GM19397 (cell line): ENCODE data around the gene DNASE1L3.
"Not testable (repeated sequence)": the region's sequence is repeated elsewhere in the genome, so short reads cannot be mapped to it uniquely, and the experiment has no call there.

Experiments
- ATAC-seq: cut with Tn5 transposase; IDR thresholded peaks from one replicate; pipeline ENCODE4 v1.9.1; 2021; ENCODE audit warnings: mild to moderate bottlenecking, moderate library complexity; ENCODE audit not compliant: unreplicated experiment

Gene DNASE1L3

GRCh38 chr3:58202917-58203360 lies 7.8 kb downstream of the DNASE1L3 start:
- ATAC-seq: peak; percentile 61

DNA sequence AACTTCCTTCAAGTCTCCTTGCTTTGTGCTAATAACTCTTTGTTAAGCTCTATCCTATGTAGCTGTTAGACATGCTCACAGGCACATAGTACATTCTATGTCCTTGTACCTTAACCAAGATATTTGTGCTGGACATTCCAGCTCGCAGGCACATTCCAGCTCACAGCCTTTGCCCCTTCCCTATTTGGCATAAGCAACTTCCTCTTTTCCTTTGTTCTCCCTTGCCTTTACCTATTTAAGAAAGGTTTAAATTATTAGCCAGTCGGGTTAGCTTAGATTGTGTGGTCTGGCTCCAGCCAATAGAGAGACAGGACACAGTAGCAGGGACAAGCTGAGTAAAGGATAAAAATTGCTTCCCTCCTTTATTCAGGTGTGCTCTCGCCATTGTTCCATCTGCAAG lies 9.3 kb downstream of the DNASE1L3 start:
- not testable (repeated sequence) for ATAC-seq

DNA sequence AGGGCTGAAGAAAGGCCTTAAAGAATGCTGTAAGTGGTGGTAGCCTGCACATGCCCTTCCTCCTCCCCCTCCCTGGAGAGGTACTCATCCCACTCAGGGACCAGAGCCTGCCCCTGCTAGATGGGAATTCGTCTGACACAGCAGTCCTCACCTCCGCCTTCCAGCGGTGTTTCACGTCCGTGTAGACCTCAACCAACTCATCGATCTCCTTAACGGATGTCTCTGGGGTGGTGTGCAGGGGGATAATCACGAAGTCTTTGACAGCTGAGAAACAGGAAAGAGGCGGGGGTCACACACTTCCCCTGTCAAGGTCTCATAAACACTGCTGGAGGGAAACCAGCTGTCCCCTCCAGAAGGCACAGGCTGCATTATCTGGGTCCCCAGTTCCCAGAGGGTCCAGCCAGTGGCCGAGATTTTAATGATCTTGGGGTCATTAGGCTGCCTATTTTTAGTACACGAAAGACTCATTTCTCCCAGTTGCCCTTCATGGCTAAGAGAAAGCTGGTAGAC lies 9.9 kb downstream of the DNASE1L3 start:
- no peak for ATAC-seq

DNA sequence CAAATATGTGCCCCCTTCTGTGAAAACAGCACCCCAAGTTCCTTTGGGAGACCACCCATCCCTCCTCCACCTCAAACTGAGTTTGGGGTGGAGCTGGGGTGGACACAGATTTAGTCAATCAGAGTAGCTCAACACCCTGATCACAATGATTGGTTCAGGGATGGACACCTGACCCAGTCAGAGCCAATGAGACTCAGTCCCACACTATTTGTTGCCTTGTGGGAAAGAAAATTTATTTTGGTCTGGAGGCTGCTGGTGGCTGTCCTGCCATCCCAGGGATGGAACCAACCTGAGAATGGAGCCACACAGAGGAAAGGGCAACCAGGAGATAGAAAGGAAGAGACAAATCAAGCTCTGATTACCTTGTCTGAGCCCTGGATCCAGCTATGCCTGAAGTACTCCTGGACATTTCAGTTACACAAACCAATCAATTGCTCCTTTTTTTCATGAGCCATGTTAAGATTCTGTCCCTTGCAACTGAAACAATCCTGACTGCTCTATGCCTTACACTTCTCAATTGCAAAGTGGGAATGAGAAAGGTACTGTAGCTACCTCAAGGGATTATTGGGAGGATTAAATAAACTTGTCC lies 10.6 kb downstream of the DNASE1L3 start:
- ATAC-seq: no peak

GRCh38 chr3:58198804-58199203 lies 12.0 kb downstream of the DNASE1L3 start:
- ATAC-seq: no peak

GRCh38 chr3:58198362-58198761 lies 12.4 kb downstream of the DNASE1L3 start:
- ATAC-seq: no peak

GRCh38 chr3:58197588-58197987 lies 13.2 kb downstream of the DNASE1L3 start:
- no peak for ATAC-seq

DNA sequence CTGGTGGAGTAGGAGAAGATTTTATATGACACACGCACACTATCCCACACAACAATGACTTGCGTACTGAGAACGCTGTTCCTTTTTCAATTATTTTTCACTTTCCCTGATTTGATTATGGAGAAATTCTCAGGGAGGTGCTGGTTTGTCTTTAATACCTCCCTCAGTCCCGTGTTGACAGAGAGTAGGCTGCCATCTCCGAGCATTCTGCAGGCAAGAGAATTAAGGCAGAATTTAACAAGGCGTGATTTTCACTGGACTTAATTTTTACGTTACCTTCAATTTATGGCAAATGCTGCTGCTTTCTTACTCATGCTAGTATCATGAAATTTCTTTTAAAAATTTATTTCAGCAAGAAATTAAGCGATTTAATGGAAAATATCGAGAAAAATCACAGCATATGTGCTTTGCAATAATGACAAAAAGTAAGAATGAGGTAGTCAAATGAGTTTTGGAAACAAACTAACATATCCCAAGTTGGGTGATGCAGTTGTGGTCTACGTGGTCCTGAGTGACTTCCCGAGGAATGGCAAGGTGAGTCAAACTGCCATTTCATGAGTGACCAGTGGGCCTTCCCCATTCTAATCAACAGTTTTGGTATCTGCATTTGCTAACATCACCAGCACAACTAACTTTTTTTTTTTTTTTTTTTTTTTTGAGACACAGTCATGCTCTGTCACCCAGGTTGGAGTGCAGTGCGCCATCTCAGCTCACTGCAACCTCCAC lies 16.9 kb downstream of the DNASE1L3 start:
- ATAC-seq: no peak

GRCh38 chr3:58192069-58192468 lies 18.7 kb downstream of the DNASE1L3 start:
- ATAC-seq: no peak

DNA sequence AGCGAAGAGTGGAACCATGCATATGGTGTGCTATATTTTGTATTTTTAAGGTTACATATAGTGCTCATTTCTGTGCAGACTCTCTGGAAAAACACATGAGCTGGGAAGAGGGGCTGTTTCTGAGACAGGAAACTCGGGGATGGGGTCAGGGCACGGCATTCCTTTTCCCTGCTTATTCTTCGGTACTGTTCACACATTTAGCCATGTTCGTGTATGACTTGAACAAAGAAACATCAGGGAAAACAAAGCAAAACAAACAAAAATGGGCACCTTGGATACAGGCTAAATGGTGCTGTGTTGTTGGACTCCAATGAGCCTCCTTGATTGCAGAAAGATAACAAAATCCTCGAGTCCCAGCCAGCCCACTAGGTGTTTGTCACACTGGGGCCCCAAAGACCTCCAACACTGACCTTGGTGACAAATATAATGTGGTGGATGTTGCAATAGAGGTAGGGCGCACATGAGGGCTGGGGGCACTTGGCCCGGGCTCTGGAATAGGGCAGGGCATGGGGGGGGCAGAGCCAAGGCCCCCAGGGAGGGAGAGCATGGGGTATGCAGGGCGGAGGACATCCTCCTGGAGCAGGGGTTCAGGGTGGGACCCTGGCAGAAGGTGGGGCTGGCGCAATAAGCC lies 19.3 kb downstream of the DNASE1L3 start:
- no peak for ATAC-seq

DNA sequence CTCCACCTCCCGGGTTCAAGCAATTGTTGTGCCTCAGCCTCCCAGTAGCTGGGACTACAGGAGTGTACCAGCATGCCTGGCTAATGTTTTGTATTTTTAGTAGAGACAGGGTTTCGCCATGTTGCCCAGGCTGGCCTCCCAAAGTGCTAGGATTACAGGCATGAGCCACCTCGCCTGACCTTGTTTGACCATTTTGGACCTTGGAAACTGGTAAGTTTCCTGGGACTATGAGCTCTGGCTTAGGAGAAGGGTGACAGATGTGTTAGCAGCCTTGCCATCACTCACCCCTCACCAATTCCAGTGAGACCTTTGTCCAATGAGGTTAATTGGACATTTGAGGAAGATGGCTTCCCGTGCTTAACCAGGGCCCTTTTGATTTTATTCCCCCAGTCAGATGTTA lies 19.9 kb downstream of the DNASE1L3 start:
- ATAC-seq: no peak

DNA sequence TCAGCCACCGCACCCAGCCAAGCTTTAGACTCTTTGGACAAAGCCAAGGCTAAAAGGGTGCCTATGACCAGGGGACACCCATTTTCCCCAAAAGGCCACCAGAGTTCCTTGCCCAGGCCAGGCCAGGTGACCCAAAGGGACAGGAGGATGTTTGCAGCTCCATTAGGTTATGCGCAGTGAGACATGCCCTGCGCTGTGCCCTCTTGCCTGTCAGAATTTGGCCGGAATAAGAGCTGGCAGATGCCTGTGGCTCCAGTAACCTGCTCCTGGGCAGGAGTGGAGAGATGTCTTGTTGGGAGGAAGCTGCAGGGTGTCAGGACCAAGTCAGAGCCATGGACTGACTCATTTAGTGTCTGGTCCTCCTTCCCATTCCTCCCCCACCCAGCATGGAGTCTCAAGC lies 20.5 kb downstream of the DNASE1L3 start:
- no peak for ATAC-seq

DNA sequence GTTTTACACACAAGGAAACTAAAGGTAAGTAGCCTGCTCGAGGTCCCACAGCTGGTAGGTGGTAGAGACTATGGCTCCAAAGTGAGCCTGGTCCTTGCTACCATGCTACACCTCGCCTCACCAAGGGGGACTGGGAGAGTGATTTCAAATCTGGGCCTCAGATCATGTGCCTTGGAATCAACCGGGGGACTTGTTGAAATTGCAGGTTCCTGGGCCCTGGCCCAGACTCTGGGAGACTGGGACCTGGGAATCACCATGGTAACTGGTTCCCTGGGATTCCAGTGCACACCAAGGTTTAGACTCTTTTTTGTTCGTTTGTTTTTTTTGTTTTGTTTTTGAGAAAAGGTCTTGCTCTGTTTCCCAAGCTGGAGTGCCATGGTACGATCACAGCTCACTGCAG lies 21.1 kb downstream of the DNASE1L3 start:
- ATAC-seq: no peak

DNA sequence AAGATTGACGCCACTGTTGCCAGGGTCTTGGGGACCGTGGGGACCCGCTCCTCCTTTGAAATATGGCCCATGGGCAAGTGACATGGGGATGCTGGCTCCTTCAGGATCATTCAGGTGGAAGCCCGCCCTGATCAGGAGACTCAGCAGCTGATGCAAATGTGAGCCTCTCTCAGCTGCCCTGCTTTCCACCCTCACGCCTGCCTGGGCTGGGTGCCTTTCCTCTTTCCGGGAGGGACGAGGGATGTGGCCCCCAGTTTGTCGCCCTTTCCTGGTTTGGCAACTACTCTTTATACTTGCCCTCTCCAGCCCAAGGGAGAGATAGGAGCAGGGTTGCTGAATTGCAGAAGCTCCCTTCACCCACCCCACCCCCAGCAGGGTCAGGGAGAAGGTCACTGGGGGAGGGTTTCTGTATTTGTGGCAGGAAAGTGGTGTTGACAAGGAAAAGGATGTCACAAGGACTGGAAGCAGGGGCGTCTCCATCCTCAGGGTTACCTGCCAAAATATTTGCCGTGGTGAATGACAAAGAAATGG lies 21.8 kb downstream of the DNASE1L3 start:
- ATAC-seq: no peak

- ATAC-seq: no peak
These were observed 22.6 kb downstream of the DNASE1L3 start for GRCh38 chr3:58188173-58188564.

DNA sequence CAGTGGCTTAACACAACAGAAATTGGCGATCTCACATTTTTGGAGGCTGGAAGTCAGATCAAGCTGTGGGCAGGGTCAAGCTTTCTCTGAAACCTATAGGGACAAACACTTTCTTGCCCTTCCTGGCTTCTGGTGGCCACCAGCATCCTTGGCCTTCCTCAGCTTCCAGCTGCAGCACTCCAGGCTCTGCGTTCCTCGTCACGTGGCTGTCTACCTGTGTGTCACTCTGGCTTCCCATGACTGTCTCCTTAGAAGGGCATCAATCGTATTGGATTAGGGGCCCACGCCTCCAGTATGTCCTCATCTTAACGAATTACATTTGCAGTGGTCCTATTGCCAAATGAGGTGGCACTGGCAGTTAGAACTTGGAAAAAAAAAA lies 25.8 kb downstream of the DNASE1L3 start:
- no peak for ATAC-seq

DNA sequence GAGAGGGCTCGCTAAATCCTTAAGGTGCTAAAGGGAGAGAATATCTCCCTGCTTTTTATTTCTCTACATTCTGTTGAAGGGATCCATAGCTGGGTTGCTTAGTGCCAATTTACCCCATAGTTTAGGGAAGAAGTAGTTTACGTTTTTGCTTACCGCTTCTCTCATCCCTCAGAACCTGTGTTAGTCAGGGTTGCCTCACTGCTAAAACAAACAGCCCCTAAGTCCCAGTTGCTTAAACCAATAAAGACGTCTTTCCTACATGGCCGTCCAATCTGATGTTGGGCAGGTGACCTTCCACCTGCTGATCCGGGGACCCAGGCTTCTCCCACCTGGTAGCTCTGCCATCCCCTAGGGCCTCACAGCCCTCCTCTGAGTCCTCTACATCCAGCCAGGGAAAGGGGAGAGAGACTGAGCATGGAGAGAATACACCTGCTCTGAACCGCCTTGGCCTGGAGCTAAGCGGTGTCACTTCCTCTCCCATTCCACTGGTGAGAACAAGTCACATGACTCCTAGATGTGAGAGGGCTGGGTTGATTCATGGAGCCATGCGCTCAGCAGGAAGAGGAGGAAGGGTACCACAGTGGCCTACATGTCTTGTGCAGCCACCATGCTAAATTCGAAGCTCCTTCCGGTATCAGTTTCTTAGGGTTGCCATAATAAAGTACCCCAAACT lies 26.3 kb downstream of the DNASE1L3 start:
- no peak for ATAC-seq

DNA sequence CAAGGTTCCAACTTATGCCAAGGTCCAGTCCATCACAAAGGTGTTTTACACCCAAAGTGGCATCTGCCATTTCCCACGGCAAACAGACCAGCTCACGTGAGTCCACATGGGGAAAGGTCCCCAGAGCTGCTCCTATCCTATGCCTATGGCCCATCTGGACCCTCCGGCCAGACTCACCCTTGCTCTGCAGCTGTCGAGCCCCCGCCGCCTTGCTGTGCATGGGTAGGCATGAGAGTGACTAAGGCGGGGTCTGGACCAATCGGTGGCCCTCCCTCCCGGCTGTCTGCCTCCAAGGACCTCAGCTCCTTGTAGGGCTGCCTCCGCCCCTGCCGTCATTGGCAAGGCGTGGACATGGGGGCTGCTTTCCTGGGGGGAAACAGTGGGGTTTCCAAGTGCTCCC lies 26.9 kb downstream of the DNASE1L3 start:
- ATAC-seq: no peak

- no peak for ATAC-seq
These were observed 27.6 kb downstream of the DNASE1L3 start for GRCh38 chr3:58183221-58183620.

DNA sequence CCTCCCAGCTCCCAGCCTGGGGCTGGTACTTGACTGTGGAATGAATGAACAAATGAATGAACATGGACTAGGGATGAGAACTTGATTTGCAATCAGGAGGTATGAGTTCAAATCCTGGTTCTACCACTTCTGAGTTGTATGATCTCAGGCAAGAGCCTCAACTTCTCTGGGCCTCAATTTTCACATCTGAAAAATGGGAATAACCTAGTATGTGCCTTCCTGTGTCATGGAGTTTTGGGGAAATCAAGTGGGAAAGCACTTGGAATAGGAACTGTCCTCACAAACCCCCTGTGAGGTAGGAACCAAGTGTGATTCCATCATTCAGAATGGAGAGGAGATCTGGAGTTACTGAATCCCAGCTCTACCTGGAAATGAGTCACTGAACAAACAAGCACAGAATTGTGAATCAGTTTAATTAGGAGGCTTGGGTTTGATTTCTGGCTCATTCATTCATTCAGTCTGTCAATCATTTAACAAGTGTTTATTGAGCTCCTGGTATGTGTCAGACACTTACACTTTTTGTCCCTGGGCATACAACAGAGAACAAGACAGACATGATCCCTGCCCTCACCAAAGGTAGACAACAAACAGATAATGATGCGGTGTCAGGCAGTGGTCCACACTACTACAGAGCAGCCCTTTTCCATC lies 29.7 kb downstream of the DNASE1L3 start:
- ATAC-seq: no peak
